ENCODE results near the gene HIF1A.

HIF1A gene

GRCh38 chr14:61668282-61668681 is 27.0 kb upstream of the HIF1A start:
- peaks cover 82% of the 10 kb centered on the region for H3K4me1 ChIP-seq (ENCODE audit: control insufficient read depth, low read length)
- no peaks in the 10 kb centered on the region for H4K20me1 ChIP-seq (ENCODE audit: control insufficient read depth, insufficient read depth, low read depth, low read length)
- H3K27ac ChIP-seq (ENCODE audit: low read depth, low read length), result no peak overlapping the region
- H3K4me3 ChIP-seq (ENCODE audit: low read length), result no peak overlapping the region
- no peak overlapping the region for H3K4me2 ChIP-seq (ENCODE audit: low read length)
- no peak for TF ChIP-seq EZH2phosphoT487 (IDR thresholded peaks at IDR 0.05; ENCODE audit: borderline replicate concordance, low read length)
- no peak for TF ChIP-seq CTCF (IDR thresholded peaks at IDR 0.05; ENCODE audit: low read depth, low read length, poor library complexity, severe bottlenecking)
- H3K79me2 ChIP-seq (ENCODE audit: control insufficient read depth, low read length), result no peaks in the 10 kb centered on the region
- H3F3A ChIP-seq (ENCODE audit: control insufficient read depth, insufficient read depth), result peaks cover 21% of the 10 kb centered on the region
- no peaks in the 10 kb centered on the region for H3K36me3 ChIP-seq (ENCODE audit: control insufficient read depth, low read length)
- no peaks in the 10 kb centered on the region for H3K27me3 ChIP-seq (ENCODE audit: control insufficient read depth, low read length)
- no peaks in the 10 kb centered on the region for H3K9me2 ChIP-seq (replicated peaks; ENCODE audit: control insufficient read depth, low read length)
- H3K9me3 ChIP-seq (ENCODE audit: control insufficient read depth, insufficient read depth, low read length), result no peaks in the 10 kb centered on the region

GRCh38 chr14:61670576-61670975 is 24.7 kb upstream of the HIF1A start:
- Histone ChIP-seq H3K79me2 (ENCODE audit: control insufficient read depth, low read length) (no peaks in the 10 kb centered on the region), H3K4me3 (ENCODE audit: low read length) (peak overlapping the region; percentile 54), H3K36me3 (ENCODE audit: control insufficient read depth, low read length) (no peaks in the 10 kb centered on the region), H3F3A (ENCODE audit: control insufficient read depth, insufficient read depth) (peaks cover 19% of the 10 kb centered on the region), H3K4me1 (ENCODE audit: control insufficient read depth, low read length) (peaks cover 63% of the 10 kb centered on the region), H4K20me1 (ENCODE audit: control insufficient read depth, insufficient read depth, low read depth, low read length) (no peaks in the 10 kb centered on the region), H3K27ac (ENCODE audit: low read depth, low read length) (peak overlapping the region; percentile 70), H3K27me3 (ENCODE audit: control insufficient read depth, low read length) (no peaks in the 10 kb centered on the region), H3K9me2 (replicated peaks; ENCODE audit: control insufficient read depth, low read length) (no peaks in the 10 kb centered on the region), H3K9me3 (ENCODE audit: control insufficient read depth, insufficient read depth, low read length) (no peaks in the 10 kb centered on the region), H3K4me2 (ENCODE audit: low read length) (peak overlapping the region; percentile 65)
- TF ChIP-seq EZH2phosphoT487 (IDR thresholded peaks at IDR 0.05; ENCODE audit: borderline replicate concordance, low read length) (no peak), CTCF (IDR thresholded peaks at IDR 0.05; ENCODE audit: low read depth, low read length, poor library complexity, severe bottlenecking) (no peak)

- peak overlapping the region; percentile 65 for H3K4me2 ChIP-seq (ENCODE audit: low read length)
- no peaks in the 10 kb centered on the region for H3K79me2 ChIP-seq (ENCODE audit: control insufficient read depth, low read length)
- no peaks in the 10 kb centered on the region for H3K27me3 ChIP-seq (ENCODE audit: control insufficient read depth, low read length)
- no peaks in the 10 kb centered on the region for H4K20me1 ChIP-seq (ENCODE audit: control insufficient read depth, insufficient read depth, low read depth, low read length)
- H3K27ac ChIP-seq (ENCODE audit: low read depth, low read length), result peak overlapping the region; percentile 70
- H3K9me3 ChIP-seq (ENCODE audit: control insufficient read depth, insufficient read depth, low read length), result no peaks in the 10 kb centered on the region
- no peak for TF ChIP-seq CTCF (IDR thresholded peaks at IDR 0.05; ENCODE audit: low read depth, low read length, poor library complexity, severe bottlenecking)
- no peak for TF ChIP-seq EZH2phosphoT487 (IDR thresholded peaks at IDR 0.05; ENCODE audit: borderline replicate concordance, low read length)
- peaks cover 58% of the 10 kb centered on the region for H3K4me1 ChIP-seq (ENCODE audit: control insufficient read depth, low read length)
- H3K36me3 ChIP-seq (ENCODE audit: control insufficient read depth, low read length), result no peaks in the 10 kb centered on the region
- H3K4me3 ChIP-seq (ENCODE audit: low read length), result peak overlapping the region; percentile 54
- no peaks in the 10 kb centered on the region for H3K9me2 ChIP-seq (replicated peaks; ENCODE audit: control insufficient read depth, low read length)
- H3F3A ChIP-seq (ENCODE audit: control insufficient read depth, insufficient read depth), result peaks cover 19% of the 10 kb centered on the region
Observed at GRCh38 chr14:61671082-61671481, 24.2 kb upstream of the HIF1A start.
